Mesendoderm (in vitro differentiated cells): Measurements from ENCODE around the gene TTC29.

Experiments
- DNase-seq: peaks from one replicate; pipeline ENCODE4 v3.0.0; 2013
- H2AK5ac ChIP-seq: 2 replicates; pipeline ENCODE4 v1.6.1; 2013; ENCODE audit warnings: low read length, inconsistent platforms
- H2BK120ac ChIP-seq: 2 replicates; pipeline ENCODE4 v1.6.1; 2013; ENCODE audit warnings: low read depth, mild to moderate bottlenecking, low read length, moderate library complexity, mixed read lengths
- H2BK15ac ChIP-seq: replicated peaks from 2 replicates; pipeline ENCODE4 v1.6.1; 2013; ENCODE audit warnings: low read depth, mild to moderate bottlenecking, moderate library complexity
- H2BK5ac ChIP-seq: 2 replicates; pipeline ENCODE4 v1.6.1; 2013; ENCODE audit warnings: low read length, inconsistent platforms
- H3K18ac ChIP-seq: 2 replicates; pipeline ENCODE4 v1.6.1; 2013; ENCODE audit warnings: mild to moderate bottlenecking, low read length, mixed read lengths
- H3K23ac ChIP-seq: one replicate; pipeline ENCODE4 v1.6.1; 2013; ENCODE audit warnings: low read length
- H3K27ac ChIP-seq: 2 replicates; pipeline ENCODE4 v1.5.1; 2013; ENCODE audit warnings: low read depth, mild to moderate bottlenecking, inconsistent platforms, low read length, moderate library complexity
- H3K27me3 ChIP-seq: 2 replicates; pipeline ENCODE4 v1.6.1; 2013; ENCODE audit warnings: low read length, control low read depth, mild to moderate bottlenecking, inconsistent platforms; ENCODE audit not compliant: insufficient read depth, poor library complexity
- H3K36me3 ChIP-seq: 2 replicates; pipeline ENCODE4 v1.6.1; 2013; ENCODE audit warnings: low read length, inconsistent platforms; ENCODE audit not compliant: control insufficient read depth, insufficient read depth
- H3K4ac ChIP-seq: one replicate; pipeline ENCODE4 v1.6.1; 2013; ENCODE audit warnings: low read depth, mild to moderate bottlenecking, low read length, moderate library complexity
- H3K4me1 ChIP-seq: 2 replicates; pipeline ENCODE4 v1.6.1; 2013; ENCODE audit warnings: low read depth, low read length, inconsistent platforms; ENCODE audit not compliant: control insufficient read depth
- H3K4me2 ChIP-seq: 2 replicates; pipeline ENCODE4 v1.6.1; 2013; ENCODE audit warnings: low read length
- H3K4me3 ChIP-seq: 2 replicates; pipeline ENCODE4 v1.5.1; 2013; ENCODE audit warnings: mild to moderate bottlenecking, low read length
- H3K56ac ChIP-seq: one replicate; pipeline ENCODE4 v1.6.1; 2013; ENCODE audit warnings: low read length
- H3K79me1 ChIP-seq: 2 replicates; pipeline ENCODE4 v1.6.1; 2013; ENCODE audit warnings: low read length, inconsistent platforms
- H3K79me2 ChIP-seq: 2 replicates; pipeline ENCODE4 v1.6.1; 2013; ENCODE audit warnings: mild to moderate bottlenecking, low read length; ENCODE audit not compliant: control insufficient read depth, insufficient read depth
- H3K9ac ChIP-seq: 2 replicates; pipeline ENCODE4 v1.6.1; 2013; ENCODE audit warnings: low read length, inconsistent platforms
- H4K5ac ChIP-seq: one replicate; pipeline ENCODE4 v1.6.1; 2013; ENCODE audit warnings: low read length
- H4K8ac ChIP-seq: one replicate; pipeline ENCODE4 v1.6.1; 2013; ENCODE audit warnings: low read depth, mild to moderate bottlenecking, control low read depth, low read length, moderate library complexity
- WGBS: extraction: QIAGEN DNeasy Blood & Tissue Kit; methylation state at CpG from one replicate; pipeline ENCODE4 v1.1.7; 2013; ENCODE audit warnings: low lambda C conversion rate, missing lambda C conversion rate; ENCODE audit not compliant: insufficient coverage; ENCODE audit errors: extremely low coverage; 5-methylcytosine and 5-hydroxymethylcytosine counted together

TTC29 gene

GRCh38 chr4:146972036-146972435 lies 26.4 kb upstream of the TTC29 start:
- H2AK5ac ChIP-seq: no peak overlapping the region
- no peak overlapping the region for H2BK15ac ChIP-seq
- H2BK120ac ChIP-seq: no peak overlapping the region
- no peak for DNase-seq
- H3K27me3 ChIP-seq: no peaks in the 10 kb centered on the region
- no peaks in the 10 kb centered on the region for H3K79me1 ChIP-seq
- H3K4me3 ChIP-seq: no peak overlapping the region
- no peak overlapping the region for H2BK5ac ChIP-seq
- H3K4me1 ChIP-seq: no peaks in the 10 kb centered on the region
- H3K36me3 ChIP-seq: no peaks in the 10 kb centered on the region
- H3K23ac ChIP-seq: no peak overlapping the region
- no peak overlapping the region for H3K4ac ChIP-seq
- H3K79me2 ChIP-seq: no peaks in the 10 kb centered on the region
- no peak overlapping the region for H3K56ac ChIP-seq
- no peak overlapping the region for H4K5ac ChIP-seq
- no peak overlapping the region for H3K4me2 ChIP-seq
- no peak overlapping the region for H3K27ac ChIP-seq
- no peak overlapping the region for H4K8ac ChIP-seq
- no peak overlapping the region for H3K9ac ChIP-seq
- H3K18ac ChIP-seq: no peak overlapping the region
- no CpG with 5 or more reads among the region's 5 CpGs for WGBS

GRCh38 chr4:146969126-146969525 lies 23.5 kb upstream of the TTC29 start:
- Histone ChIP-seq H3K79me2 (no peaks in the 10 kb centered on the region), H3K4me2 (no peak overlapping the region), H3K4ac (no peak overlapping the region), H4K5ac (no peak overlapping the region), H2BK5ac (no peak overlapping the region), H3K79me1 (no peaks in the 10 kb centered on the region), H3K27me3 (no peaks in the 10 kb centered on the region), H2BK15ac (no peak overlapping the region), H3K56ac (no peak overlapping the region), H3K23ac (no peak overlapping the region), H2AK5ac (no peak overlapping the region), H4K8ac (no peak overlapping the region), H3K4me3 (no peak overlapping the region), H3K4me1 (no peaks in the 10 kb centered on the region), H2BK120ac (no peak overlapping the region), H3K9ac (no peak overlapping the region), H3K36me3 (no peaks in the 10 kb centered on the region), H3K18ac (no peak overlapping the region), H3K27ac (no peak overlapping the region)
- WGBS: no CpG with 5 or more reads among the region's 1 CpG
- DNase-seq: no peak

GRCh38 chr4:146960634-146961033 lies 15.0 kb upstream of the TTC29 start:
- Histone ChIP-seq H2BK5ac (no peak overlapping the region), H3K23ac (no peak overlapping the region), H2AK5ac (no peak overlapping the region), H3K4me2 (no peak overlapping the region), H3K4me1 (no peaks in the 10 kb centered on the region), H2BK15ac (no peak overlapping the region), H3K27ac (no peak overlapping the region), H3K36me3 (no peaks in the 10 kb centered on the region), H3K18ac (no peak overlapping the region), H2BK120ac (no peak overlapping the region), H4K8ac (no peak overlapping the region), H3K79me1 (no peaks in the 10 kb centered on the region), H3K27me3 (no peaks in the 10 kb centered on the region), H3K4ac (no peak overlapping the region), H3K9ac (no peak overlapping the region), H3K4me3 (no peak overlapping the region), H3K56ac (no peak overlapping the region), H3K79me2 (no peaks in the 10 kb centered on the region), H4K5ac (no peak overlapping the region)
- WGBS: no CpG with 5 or more reads among the region's 2 CpGs
- no peak for DNase-seq

- Histone ChIP-seq H3K4ac (no peak overlapping the region), H3K4me1 (no peaks in the 10 kb centered on the region), H3K36me3 (no peaks in the 10 kb centered on the region), H3K9ac (no peak overlapping the region), H3K4me3 (no peak overlapping the region), H4K8ac (no peak overlapping the region), H2BK120ac (no peak overlapping the region), H3K79me1 (no peaks in the 10 kb centered on the region), H2AK5ac (no peak overlapping the region), H4K5ac (no peak overlapping the region), H3K18ac (no peak overlapping the region), H3K56ac (no peak overlapping the region), H3K27ac (no peak overlapping the region), H3K79me2 (no peaks in the 10 kb centered on the region), H2BK15ac (no peak overlapping the region), H3K4me2 (no peak overlapping the region), H3K27me3 (no peaks in the 10 kb centered on the region), H3K23ac (no peak overlapping the region), H2BK5ac (no peak overlapping the region)
- DNase-seq: no peak
- no CpG with 5 or more reads among the region's 1 CpG for WGBS
Observed at GRCh38 chr4:146959692-146960091, 14.0 kb upstream of the TTC29 start.

- no peak overlapping the region for H2BK120ac ChIP-seq
- no peak for DNase-seq
- WGBS: no CpG with 5 or more reads among the region's 4 CpGs
- H3K4me3 ChIP-seq: no peak overlapping the region
- no peak overlapping the region for H3K56ac ChIP-seq
- no peak overlapping the region for H4K8ac ChIP-seq
- no peak overlapping the region for H4K5ac ChIP-seq
- H3K4ac ChIP-seq: no peak overlapping the region
- no peak overlapping the region for H3K23ac ChIP-seq
- no peak overlapping the region for H3K27ac ChIP-seq
- H3K27me3 ChIP-seq: no peaks in the 10 kb centered on the region
- H3K36me3 ChIP-seq: no peaks in the 10 kb centered on the region
- H2BK15ac ChIP-seq: no peak overlapping the region
- no peak overlapping the region for H2AK5ac ChIP-seq
- no peak overlapping the region for H3K18ac ChIP-seq
- no peak overlapping the region for H2BK5ac ChIP-seq
- no peaks in the 10 kb centered on the region for H3K79me2 ChIP-seq
- no peaks in the 10 kb centered on the region for H3K79me1 ChIP-seq
- H3K4me2 ChIP-seq: no peak overlapping the region
- H3K4me1 ChIP-seq: no peaks in the 10 kb centered on the region
- H3K9ac ChIP-seq: no peak overlapping the region
Observed at GRCh38 chr4:146957237-146957636, 11.6 kb upstream of the TTC29 start.

- Histone ChIP-seq H3K23ac (no peak overlapping the region), H3K56ac (no peak overlapping the region), H2AK5ac (no peak overlapping the region), H3K27ac (no peak overlapping the region), H3K9ac (no peak overlapping the region), H4K5ac (no peak overlapping the region), H3K18ac (no peak overlapping the region), H3K4me2 (no peak overlapping the region), H4K8ac (no peak overlapping the region), H2BK15ac (no peak overlapping the region), H3K4ac (no peak overlapping the region), H3K36me3 (no peaks in the 10 kb centered on the region), H2BK120ac (no peak overlapping the region), H3K79me2 (no peaks in the 10 kb centered on the region), H3K4me1 (no peaks in the 10 kb centered on the region), H2BK5ac (no peak overlapping the region), H3K4me3 (no peak overlapping the region), H3K27me3 (no peaks in the 10 kb centered on the region), H3K79me1 (no peaks in the 10 kb centered on the region)
- no CpG with 5 or more reads among the region's 2 CpGs for WGBS
- DNase-seq: no peak
Observed at GRCh38 chr4:146952896-146953295, 7.2 kb upstream of the TTC29 start.
